HG03520 (cell line): Measurements from ENCODE around the gene DPCD.
"Not testable (repeated sequence)": the region's sequence is repeated elsewhere in the genome, so short reads cannot be mapped to it uniquely, and the experiment has no call there.

Source experiments
- ATAC-seq: cut with Tn5 transposase; IDR thresholded peaks from one replicate; pipeline ENCODE4 v1.9.1; 2021; ENCODE audit warnings: mild to moderate bottlenecking, moderate library complexity; ENCODE audit not compliant: unreplicated experiment

Gene DPCD

GRCh38 chr10:101580486-101581399 is 7.4 kb upstream of the DPCD start:
- ATAC-seq: no peak

- ATAC-seq: no peak
These were observed 2.3 kb upstream of the DPCD start for GRCh38 chr10:101585841-101586240.

- no peak for ATAC-seq
These were observed 758 bp downstream of the DPCD start for GRCh38 chr10:101588879-101589278.

- ATAC-seq: not testable (repeated sequence)
These were observed 5.2 kb downstream of the DPCD start for GRCh38 chr10:101593331-101593730.

GRCh38 chr10:101595591-101596433 is 7.7 kb downstream of the DPCD start:
- no peak for ATAC-seq

GRCh38 chr10:101597091-101597900 is 9.2 kb downstream of the DPCD start:
- no peak for ATAC-seq

- ATAC-seq: no peak
These were observed 13.4 kb downstream of the DPCD start for GRCh38 chr10:101601541-101601940.

- ATAC-seq: no peak
These were observed 14.8 kb downstream of the DPCD start for GRCh38 chr10:101602761-101603398.

GRCh38 chr10:101607124-101607523 is 19.0 kb downstream of the DPCD start:
- ATAC-seq: no peak

GRCh38 chr10:101609481-101609880 is 21.4 kb downstream of the DPCD start:
- no peak for ATAC-seq

GRCh38 chr10:101611096-101611905 is 23.2 kb downstream of the DPCD start:
- no peak for ATAC-seq

GRCh38 chr10:101612086-101612485 is 24.0 kb downstream of the DPCD start:
- no peak for ATAC-seq

- no peak for ATAC-seq
These were observed 24.8 kb downstream of the DPCD start for GRCh38 chr10:101612872-101613271.

GRCh38 chr10:101613646-101614045 is 25.5 kb downstream of the DPCD start:
- no peak for ATAC-seq

GRCh38 chr10:101614663-101615524 is 26.8 kb downstream of the DPCD start:
- ATAC-seq: no peak

- ATAC-seq: no peak
These were observed 27.5 kb downstream of the DPCD start for GRCh38 chr10:101615525-101616116.

- no peak for ATAC-seq
These were observed 28.4 kb downstream of the DPCD start for GRCh38 chr10:101616415-101617101.
